ENCODE data around the gene ENO3. TPM values are rescaled to one million over a fixed set of nuclear protein-coding genes. Genes with fewer than 3 reads are reported as not detected.

The ENO3 gene
- total and polyA plus RNA-seq, 2 experiments from 2014 or later = 18.7 to 30.2 TPM

GRCh38 chr17:4958102-4958501 lies 7.2 kb downstream of the ENO3 start:
- WGBS (ENCODE audit: low lambda C conversion rate, missing lambda C conversion rate) = 97% methylated on average over 3 of the region's 3 CpGs
- no peak for TF ChIP-seq EZH2 (IDR thresholded peaks at IDR 0.05; ENCODE audit: borderline replicate concordance)
- TF ChIP-seq EZH2phosphoT487 (IDR thresholded peaks at IDR 0.05; ENCODE audit: low read depth, severe bottlenecking, unreplicated experiment) = no peak
- TF ChIP-seq CTCF (IDR thresholded peaks at IDR 0.05; ENCODE audit: poor library complexity) = no peak
- no peak overlapping the region for H3K4me2 ChIP-seq

DNA sequence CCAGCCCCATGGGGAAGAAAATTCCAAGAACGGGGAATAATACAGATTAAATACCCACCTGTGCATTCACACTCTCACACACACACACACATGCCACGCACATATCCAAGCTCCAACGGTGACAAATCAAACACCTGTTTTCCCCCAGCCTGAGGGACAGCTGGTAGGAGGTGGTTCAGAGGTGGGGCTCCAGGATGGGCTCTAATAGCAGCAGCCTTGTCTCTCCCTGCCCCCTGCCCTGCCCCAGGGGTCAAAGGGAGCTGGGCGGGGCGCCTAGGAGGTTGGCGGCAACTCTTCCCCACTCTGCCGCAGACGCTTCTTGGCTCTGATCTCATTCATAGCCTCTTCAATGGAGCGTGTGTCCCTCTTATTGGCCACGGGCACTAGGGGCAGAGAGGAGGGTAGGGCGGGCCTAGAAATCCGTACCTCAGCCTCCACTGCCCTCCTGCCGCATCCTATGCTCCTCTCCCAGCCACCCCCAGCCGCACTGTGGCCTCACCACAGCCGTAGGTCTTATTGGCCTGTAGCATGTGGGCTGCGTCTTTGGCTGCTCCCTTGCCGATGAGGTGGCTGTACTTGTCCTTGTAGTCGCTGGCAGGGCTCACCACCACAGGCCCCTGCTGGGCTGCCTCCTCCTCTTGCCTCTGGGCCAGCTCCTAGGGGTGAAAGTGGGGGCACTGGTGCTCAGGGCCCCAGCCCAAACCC lies 8.5 kb downstream of the ENO3 start:
- Histone ChIP-seq H4K20me1 (ENCODE audit: insufficient read depth, poor library complexity, severe bottlenecking) (no peaks in the 10 kb centered on the region), H3K9me2 (replicated peaks; ENCODE audit: insufficient read depth) (no peaks in the 10 kb centered on the region), H3K4me2 (no peak overlapping the region), H3K9me3 (ENCODE audit: low read depth) (no peaks in the 10 kb centered on the region), H3K79me2 (peaks cover 5% of the 10 kb centered on the region), H2AFZ (no peak overlapping the region), H3K27me3 (no peaks in the 10 kb centered on the region), H3K36me3 (replicated peaks; ENCODE audit: insufficient read depth, low read depth) (no peaks in the 10 kb centered on the region), H3K4me1 (ENCODE audit: insufficient read depth) (no peaks in the 10 kb centered on the region), H3K4me3 (no peak overlapping the region), H3K27ac (no peak overlapping the region)
- TF ChIP-seq EZH2 (IDR thresholded peaks at IDR 0.05; ENCODE audit: borderline replicate concordance) = no peak
- TF ChIP-seq EZH2phosphoT487 (IDR thresholded peaks at IDR 0.05; ENCODE audit: low read depth, severe bottlenecking, unreplicated experiment) = no peak
- no peak for TF ChIP-seq CTCF (IDR thresholded peaks at IDR 0.05; ENCODE audit: poor library complexity)
- 92% methylated on average over 18 of the region's 18 CpGs for WGBS (ENCODE audit: low lambda C conversion rate, missing lambda C conversion rate)
- DNase-seq (ENCODE audit: low spot score) = no peak

More at GRCh38 chr17:4958102-4958501, 7.2 kb downstream of the ENO3 start:
- H3K4me3 ChIP-seq = no peak overlapping the region
- H3K9me2 ChIP-seq (replicated peaks; ENCODE audit: insufficient read depth) = no peaks in the 10 kb centered on the region
- no peaks in the 10 kb centered on the region for H3K9me3 ChIP-seq (ENCODE audit: low read depth)
- DNase-seq (ENCODE audit: low spot score) = no peak
- H3K79me2 ChIP-seq = no peaks in the 10 kb centered on the region
- H3K36me3 ChIP-seq (replicated peaks; ENCODE audit: insufficient read depth, low read depth) = no peaks in the 10 kb centered on the region
- no peak overlapping the region for H3K27ac ChIP-seq
- no peak overlapping the region for H2AFZ ChIP-seq
- H3K4me1 ChIP-seq (ENCODE audit: insufficient read depth) = no peaks in the 10 kb centered on the region
- no peaks in the 10 kb centered on the region for H4K20me1 ChIP-seq (ENCODE audit: insufficient read depth, poor library complexity, severe bottlenecking)
- no peaks in the 10 kb centered on the region for H3K27me3 ChIP-seq

GRCh38 chr17:4960279-4960922 lies 9.5 kb downstream of the ENO3 start:
- Histone ChIP-seq H3K27me3 (no peaks in the 10 kb centered on the region), H3K36me3 (replicated peaks; ENCODE audit: insufficient read depth, low read depth) (no peaks in the 10 kb centered on the region)

More at GRCh38 chr17:4960279-4960922, 9.5 kb downstream of the ENO3 start:
- WGBS (ENCODE audit: low lambda C conversion rate, missing lambda C conversion rate) = 85% methylated on average over 9 of the region's 9 CpGs
- Histone ChIP-seq H2AFZ (no peak overlapping the region), H3K79me2 (peaks cover 15% of the 10 kb centered on the region), H3K4me3 (no peak overlapping the region), H3K27ac (no peak overlapping the region), H3K4me1 (ENCODE audit: insufficient read depth) (no peaks in the 10 kb centered on the region), H3K9me2 (replicated peaks; ENCODE audit: insufficient read depth) (no peaks in the 10 kb centered on the region), H3K9me3 (ENCODE audit: low read depth) (no peaks in the 10 kb centered on the region), H4K20me1 (ENCODE audit: insufficient read depth, poor library complexity, severe bottlenecking) (no peaks in the 10 kb centered on the region), H3K4me2 (no peak overlapping the region)
- no peak for TF ChIP-seq CTCF (IDR thresholded peaks at IDR 0.05; ENCODE audit: poor library complexity)
- no peak for TF ChIP-seq EZH2 (IDR thresholded peaks at IDR 0.05; ENCODE audit: borderline replicate concordance)
- TF ChIP-seq EZH2phosphoT487 (IDR thresholded peaks at IDR 0.05; ENCODE audit: low read depth, severe bottlenecking, unreplicated experiment) = no peak
- DNase-seq (ENCODE audit: low spot score) = no peak
